Osteoblast (primary cell): ENCODE results near the gene PHF3. TPM values are rescaled to one million over a fixed set of nuclear protein-coding genes. Genes with fewer than 3 reads are reported as not detected.

Source experiments
- DNase-seq: peaks from one replicate; pipeline ENCODE4 v3.0.0; 2011; ENCODE audit warnings: low spot score, mixed read lengths; ENCODE audit not compliant: insufficient read length; ENCODE audit errors: missing footprints
- H2AFZ ChIP-seq: 2 replicates; pipeline ENCODE4 v1.6.0; 2011; ENCODE audit warnings: mild to moderate bottlenecking, low read length
- H3K27ac ChIP-seq: 2 replicates; pipeline ENCODE4 v1.5.1; 2011; ENCODE audit warnings: mild to moderate bottlenecking, low read depth, low read length, moderate library complexity
- H3K27me3 ChIP-seq: 2 replicates; pipeline ENCODE4 v1.6.0; 2012; ENCODE audit warnings: mild to moderate bottlenecking, control low read depth, inconsistent platforms, low read length, moderate library complexity; ENCODE audit not compliant: insufficient read depth
- H3K36me3 ChIP-seq: 2 replicates; pipeline ENCODE4 v1.5.1; 2011; ENCODE audit warnings: mild to moderate bottlenecking, low read length, control low read depth, moderate library complexity; ENCODE audit not compliant: insufficient read depth
- H3K4me1 ChIP-seq: 2 replicates; pipeline ENCODE4 v1.5.1; 2011; ENCODE audit warnings: mild to moderate bottlenecking, low read length, control low read depth, moderate library complexity; ENCODE audit not compliant: insufficient read depth
- H3K4me2 ChIP-seq: 2 replicates; pipeline ENCODE4 v1.6.0; 2011; ENCODE audit warnings: mild to moderate bottlenecking, low read length; ENCODE audit not compliant: insufficient read depth
- H3K4me3 ChIP-seq: fragments of 200-600 bp; sonication (generic); 3 replicates; pipeline ENCODE4 v1.5.1; 2012; ENCODE audit warnings: mild to moderate bottlenecking, low read length, inconsistent platforms; ENCODE audit not compliant: insufficient read depth
- H3K79me2 ChIP-seq: 2 replicates; pipeline ENCODE4 v1.6.0; 2012; ENCODE audit warnings: mild to moderate bottlenecking, low read length, control low read depth, inconsistent platforms; ENCODE audit not compliant: insufficient read depth
- H3K9me3 ChIP-seq: 2 replicates; pipeline ENCODE4 v1.5.1; 2011; ENCODE audit warnings: low read depth, low read length, control low read depth
- H4K20me1 ChIP-seq: 2 replicates; pipeline ENCODE4 v1.6.0; 2012; ENCODE audit warnings: mild to moderate bottlenecking, low read length, control low read depth; ENCODE audit not compliant: insufficient read depth
- CTCF ChIP-seq: IDR thresholded peaks from 2 replicates; pipeline ENCODE4 v1.5.1; 2011; ENCODE audit warnings: mild to moderate bottlenecking, low read depth, low read length, moderate library complexity; ENCODE audit errors: extremely low read depth
- total RNA-seq: library from RNA; depleted of rRNA; stranded (reverse); fragments of >200 nt; gene quantifications from 2 replicates; pipeline ENCODE4 v1.2.3, GENCODE V29; 2012

Gene PHF3
- total RNA-seq, 1 donor, result 76.7 TPM

- no peaks in the 10 kb centered on the region for H4K20me1 ChIP-seq
- no peak overlapping the region for H3K4me3 ChIP-seq
- H3K27ac ChIP-seq, result no peak overlapping the region
- no peak overlapping the region for H3K4me2 ChIP-seq
- TF ChIP-seq CTCF, result no peak
- no peaks in the 10 kb centered on the region for H3K4me1 ChIP-seq
- H3K79me2 ChIP-seq, result no peaks in the 10 kb centered on the region
- H3K27me3 ChIP-seq, result no peaks in the 10 kb centered on the region
- no peak for DNase-seq
- no peaks in the 10 kb centered on the region for H3K9me3 ChIP-seq
- no peaks in the 10 kb centered on the region for H3K36me3 ChIP-seq
- no peak overlapping the region for H2AFZ ChIP-seq
Observed at GRCh38 chr6:63609231-63609630, 26.4 kb upstream of the PHF3 start.

- Histone ChIP-seq H2AFZ (no peak overlapping the region), H3K27ac (no peak overlapping the region), H3K79me2 (no peaks in the 10 kb centered on the region), H3K4me3 (no peak overlapping the region), H4K20me1 (no peaks in the 10 kb centered on the region), H3K4me2 (no peak overlapping the region), H3K4me1 (no peaks in the 10 kb centered on the region), H3K36me3 (no peaks in the 10 kb centered on the region), H3K27me3 (no peaks in the 10 kb centered on the region), H3K9me3 (no peaks in the 10 kb centered on the region)
- no peak for TF ChIP-seq CTCF
- DNase-seq, result no peak
Observed at GRCh38 chr6:63610944-63611343, 24.7 kb upstream of the PHF3 start.

- no peaks in the 10 kb centered on the region for H3K4me1 ChIP-seq
- H3K27ac ChIP-seq, result no peak overlapping the region
- H3K4me2 ChIP-seq, result no peak overlapping the region
- no peaks in the 10 kb centered on the region for H3K36me3 ChIP-seq
- no peaks in the 10 kb centered on the region for H3K27me3 ChIP-seq
- H3K9me3 ChIP-seq, result no peaks in the 10 kb centered on the region
- no peak for DNase-seq
- no peak for TF ChIP-seq CTCF
- no peak overlapping the region for H3K4me3 ChIP-seq
- no peaks in the 10 kb centered on the region for H4K20me1 ChIP-seq
- H3K79me2 ChIP-seq, result no peaks in the 10 kb centered on the region
- no peak overlapping the region for H2AFZ ChIP-seq
Observed at GRCh38 chr6:63611560-63611959, 24.0 kb upstream of the PHF3 start.

- Histone ChIP-seq H3K27me3 (peaks cover 4% of the 10 kb centered on the region), H3K36me3 (no peaks in the 10 kb centered on the region), H3K79me2 (no peaks in the 10 kb centered on the region), H3K9me3 (no peaks in the 10 kb centered on the region), H3K4me1 (no peaks in the 10 kb centered on the region), H3K4me3 (no peak overlapping the region), H3K27ac (no peak overlapping the region), H4K20me1 (no peaks in the 10 kb centered on the region), H3K4me2 (no peak overlapping the region), H2AFZ (no peak overlapping the region)
- no peak for TF ChIP-seq CTCF
- no peak for DNase-seq
Observed at GRCh38 chr6:63615590-63615989, 20.0 kb upstream of the PHF3 start.
